ENCODE data around the gene SH3RF3. TPM values are rescaled to one million over a fixed set of nuclear protein-coding genes. Genes with fewer than 3 reads are reported as not detected.
A peak's percentile ranks its signal among the peaks of the same experiment; 100 is the strongest.

The SH3RF3 gene
- total RNA-seq, 1 donor from 2014 or later: 0.28 TPM

- Histone ChIP-seq H2AFZ (replicated peaks) (no peak overlapping the region), H3K4me2 (no peak overlapping the region), H3K9me3 (ENCODE audit: low read depth) (no peaks in the 10 kb centered on the region), H3K4me1 (no peaks in the 10 kb centered on the region), H3K9ac (no peak overlapping the region), H3F3A (ENCODE audit: low read depth) (no peaks in the 10 kb centered on the region), H3K79me2 (ENCODE audit: low read depth) (no peaks in the 10 kb centered on the region), H3K36me3 (no peaks in the 10 kb centered on the region), H4K20me1 (ENCODE audit: low read depth) (no peaks in the 10 kb centered on the region), H3K4me3 (no peak overlapping the region), H3K27ac (no peak overlapping the region), H3K27me3 (no peaks in the 10 kb centered on the region)
- no peak overlapping the region for H3K4me3 Mint-ChIP-seq
- peaks cover 19% of the 10 kb centered on the region for H3K4me1 Mint-ChIP-seq
- no peaks in the 10 kb centered on the region for H3K36me3 Mint-ChIP-seq
- no peak overlapping the region for H3K27ac Mint-ChIP-seq
- no peaks in the 10 kb centered on the region for H3K27me3 Mint-ChIP-seq (ENCODE audit: insufficient read depth, low read depth)
- no peak for DNase-seq (ENCODE audit: low spot score)
- no peaks in the 10 kb centered on the region for H3K9me3 Mint-ChIP-seq
- no peak for TF ChIP-seq EZH2phosphoT487 (IDR thresholded peaks at IDR 0.05)
- TF ChIP-seq EZH2 (IDR thresholded peaks at IDR 0.05): no peak
Measured at GRCh38 chr2:109258376-109258775, 129.4 kb downstream of the SH3RF3 start.

GRCh38 chr2:109258905-109259540, 130.0 kb downstream of the SH3RF3 start:
- Mint-ChIP-seq H3K9me3 (no peaks in the 10 kb centered on the region), H3K4me1 (peaks cover 19% of the 10 kb centered on the region), H3K4me3 (no peak overlapping the region), H3K27ac (peak overlapping the region; percentile 79), H3K36me3 (no peaks in the 10 kb centered on the region), H3K27me3 (ENCODE audit: insufficient read depth, low read depth) (no peaks in the 10 kb centered on the region)
- H3K9me3 ChIP-seq (ENCODE audit: low read depth): no peaks in the 10 kb centered on the region
- no peaks in the 10 kb centered on the region for H3F3A ChIP-seq (ENCODE audit: low read depth)
- H3K4me3 ChIP-seq: no peak overlapping the region
- no peak for TF ChIP-seq EZH2 (IDR thresholded peaks at IDR 0.05)
- no peak for TF ChIP-seq CTCF (IDR thresholded peaks at IDR 0.05)
- H3K4me1 ChIP-seq: no peaks in the 10 kb centered on the region
- no peaks in the 10 kb centered on the region for H3K27me3 ChIP-seq
- H4K20me1 ChIP-seq (ENCODE audit: low read depth): no peaks in the 10 kb centered on the region
- no peak for DNase-seq (ENCODE audit: low spot score)
- H3K4me2 ChIP-seq: no peak overlapping the region
- no peak overlapping the region for H3K9ac ChIP-seq
- H3K27ac ChIP-seq: no peak overlapping the region
- no peaks in the 10 kb centered on the region for H3K79me2 ChIP-seq (ENCODE audit: low read depth)
- no peaks in the 10 kb centered on the region for H3K36me3 ChIP-seq
- H2AFZ ChIP-seq (replicated peaks): no peak overlapping the region

GRCh38 chr2:109259671-109260070, 130.7 kb downstream of the SH3RF3 start:
- Histone ChIP-seq H3K79me2 (ENCODE audit: low read depth) (no peaks in the 10 kb centered on the region), H3K4me1 (no peaks in the 10 kb centered on the region), H3K4me2 (no peak overlapping the region), H3K4me3 (no peak overlapping the region), H3K9me3 (ENCODE audit: low read depth) (no peaks in the 10 kb centered on the region), H3K36me3 (no peaks in the 10 kb centered on the region), H3K27me3 (no peaks in the 10 kb centered on the region), H4K20me1 (ENCODE audit: low read depth) (no peaks in the 10 kb centered on the region), H2AFZ (replicated peaks) (no peak overlapping the region), H3F3A (ENCODE audit: low read depth) (no peaks in the 10 kb centered on the region), H3K27ac (no peak overlapping the region), H3K9ac (no peak overlapping the region)
- H3K4me1 Mint-ChIP-seq: peaks cover 24% of the 10 kb centered on the region
- no peaks in the 10 kb centered on the region for H3K36me3 Mint-ChIP-seq
- no peaks in the 10 kb centered on the region for H3K9me3 Mint-ChIP-seq
- H3K4me3 Mint-ChIP-seq: no peak overlapping the region
- H3K27me3 Mint-ChIP-seq (ENCODE audit: insufficient read depth, low read depth): no peaks in the 10 kb centered on the region
- TF ChIP-seq CTCF (IDR thresholded peaks at IDR 0.05): no peak
- TF ChIP-seq EZH2 (IDR thresholded peaks at IDR 0.05): no peak
- no peak for TF ChIP-seq EZH2phosphoT487 (IDR thresholded peaks at IDR 0.05)
- DNase-seq (ENCODE audit: low spot score): no peak
- H3K27ac Mint-ChIP-seq: no peak overlapping the region

- Histone ChIP-seq H3K27me3 (no peaks in the 10 kb centered on the region), H3K4me1 (no peaks in the 10 kb centered on the region), H4K20me1 (ENCODE audit: low read depth) (no peaks in the 10 kb centered on the region), H3K4me2 (no peak overlapping the region), H3K36me3 (no peaks in the 10 kb centered on the region), H3K79me2 (ENCODE audit: low read depth) (no peaks in the 10 kb centered on the region), H3K27ac (no peak overlapping the region), H3F3A (ENCODE audit: low read depth) (no peaks in the 10 kb centered on the region), H3K9ac (no peak overlapping the region), H3K9me3 (ENCODE audit: low read depth) (no peaks in the 10 kb centered on the region), H3K4me3 (no peak overlapping the region), H2AFZ (replicated peaks) (no peak overlapping the region)
- Mint-ChIP-seq H3K4me3 (no peak overlapping the region), H3K9me3 (no peaks in the 10 kb centered on the region), H3K27ac (no peak overlapping the region), H3K36me3 (no peaks in the 10 kb centered on the region), H3K27me3 (ENCODE audit: insufficient read depth, low read depth) (no peaks in the 10 kb centered on the region), H3K4me1 (peaks cover 30% of the 10 kb centered on the region)
- no peak for DNase-seq (ENCODE audit: low spot score)
- TF ChIP-seq CTCF (IDR thresholded peaks at IDR 0.05) (no peak), EZH2 (IDR thresholded peaks at IDR 0.05) (no peak), EZH2phosphoT487 (IDR thresholded peaks at IDR 0.05) (no peak)
Measured at GRCh38 chr2:109260116-109260855, 131.3 kb downstream of the SH3RF3 start.
